Measurements from ENCODE around the gene PON2. TPM values are rescaled to one million over a fixed set of nuclear protein-coding genes. Genes with fewer than 3 reads are reported as not detected.

PON2 gene
- total and polyA plus RNA-seq, 2 of the 13 experiments (the other 11 are each of a cell fraction or from before 2014, with no cell fraction given) = 202 to 217 TPM

DNA sequence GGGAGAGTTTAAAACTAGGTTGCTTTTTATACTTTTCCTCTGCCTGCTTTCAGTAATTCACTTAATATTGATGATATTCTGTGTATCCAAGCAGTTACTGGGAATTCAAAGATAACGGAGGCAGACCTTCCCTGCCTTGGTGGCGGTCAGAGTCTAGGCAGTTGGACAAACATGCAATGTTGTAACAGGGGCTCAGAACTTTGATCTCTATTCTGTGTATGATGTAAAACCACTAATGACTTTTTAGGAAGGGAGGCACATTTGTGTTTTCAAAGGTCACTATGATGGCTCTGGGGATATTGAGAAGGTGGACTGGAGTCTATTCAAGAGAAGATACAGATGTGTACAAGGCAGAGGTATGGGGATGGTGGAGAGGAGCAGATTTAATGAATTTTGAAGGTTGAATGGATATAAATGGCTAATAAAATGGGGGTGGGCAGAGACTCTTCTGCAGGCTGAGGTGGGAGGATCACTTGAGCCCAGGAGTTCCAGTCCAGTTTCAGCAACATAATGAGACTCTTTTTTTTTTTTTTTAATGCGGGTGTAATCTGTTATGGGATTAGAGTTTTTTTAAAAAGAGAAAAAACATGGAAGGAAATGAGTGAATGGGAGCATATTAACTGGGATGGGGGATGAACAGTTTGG is 5.7 kb upstream of the PON2 start (continued):
- TF ChIP-seq CSRNP2 (CRISPR knock-in tag; conservative IDR thresholded peaks at IDR 0.05; ENCODE audit: low read depth) (no peak), LCORL (IDR thresholded peaks at IDR 0.05) (peak; percentile 94), LCORL (CRISPR knock-in tag; IDR thresholded peaks at IDR 0.05) (peak; percentile 95), ZNF282 (IDR thresholded peaks at IDR 0.05; ENCODE audit: partially characterized antibody) (no peak), ZNF543 (CRISPR knock-in tag; IDR thresholded peaks at IDR 0.05) (peak; percentile 73), PPARG (CRISPR knock-in tag; conservative IDR thresholded peaks at IDR 0.05) (peak; percentile 93), KDM1A (CRISPR knock-in tag; IDR thresholded peaks at IDR 0.05) (no peak), RNF2 (conservative IDR thresholded peaks at IDR 0.05; ENCODE audit: low read depth) (no peak), ZNF549 (CRISPR knock-in tag; IDR thresholded peaks at IDR 0.05) (no peak), MZF1 (CRISPR knock-in tag; IDR thresholded peaks at IDR 0.05; ENCODE audit: borderline replicate concordance) (no peak), ZNF530 (CRISPR knock-in tag; IDR thresholded peaks at IDR 0.05; ENCODE audit: low read depth) (no peak), E2F5 (CRISPR knock-in tag; conservative IDR thresholded peaks at IDR 0.05) (no peak), CHD2 (IDR thresholded peaks at IDR 0.05; ENCODE audit: low read depth, low read length) (no peak), MBNL3 (CRISPR knock-in tag; conservative IDR thresholded peaks at IDR 0.05) (no peak), PATZ1 (CRISPR knock-in tag; IDR thresholded peaks at IDR 0.05) (peak; percentile 66; the same call in 1 of the 2 replicates), ATF5 (CRISPR knock-in tag; IDR thresholded peaks at IDR 0.05; ENCODE audit: low read depth) (no peak), JDP2 (CRISPR knock-in tag; IDR thresholded peaks at IDR 0.05; ENCODE audit: borderline replicate concordance) (peak; percentile 24; the same call in 1 of the 2 replicates), SMAD9 (CRISPR knock-in tag; IDR thresholded peaks at IDR 0.05) (no peak), SIN3A (IDR thresholded peaks at IDR 0.05; ENCODE audit: borderline replicate concordance, low read depth, low read length) (no peak), ATAD3A (CRISPR knock-in tag; IDR thresholded peaks at IDR 0.05) (no peak), ELF4 (CRISPR knock-in tag; IDR thresholded peaks at IDR 0.05; ENCODE audit: borderline replicate concordance) (no peak)
- TF ChIP-seq, protein P1, sequence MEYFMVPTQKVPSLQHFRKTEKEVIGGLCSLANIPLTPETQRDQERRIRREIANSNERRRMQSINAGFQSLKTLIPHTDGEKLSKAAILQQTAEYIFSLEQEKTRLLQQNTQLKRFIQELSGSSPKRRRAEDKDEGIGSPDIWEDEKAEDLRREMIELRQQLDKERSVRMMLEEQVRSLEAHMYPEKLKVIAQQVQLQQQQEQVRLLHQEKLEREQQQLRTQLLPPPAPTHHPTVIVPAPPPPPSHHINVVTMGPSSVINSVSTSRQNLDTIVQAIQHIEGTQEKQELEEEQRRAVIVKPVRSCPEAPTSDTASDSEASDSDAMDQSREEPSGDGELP (IDR thresholded peaks at IDR 0.05; ENCODE audit: borderline replicate concordance, low read depth) = peak; percentile 26; the same call in 1 of the 2 replicates
- TF ChIP-seq, protein P2, sequence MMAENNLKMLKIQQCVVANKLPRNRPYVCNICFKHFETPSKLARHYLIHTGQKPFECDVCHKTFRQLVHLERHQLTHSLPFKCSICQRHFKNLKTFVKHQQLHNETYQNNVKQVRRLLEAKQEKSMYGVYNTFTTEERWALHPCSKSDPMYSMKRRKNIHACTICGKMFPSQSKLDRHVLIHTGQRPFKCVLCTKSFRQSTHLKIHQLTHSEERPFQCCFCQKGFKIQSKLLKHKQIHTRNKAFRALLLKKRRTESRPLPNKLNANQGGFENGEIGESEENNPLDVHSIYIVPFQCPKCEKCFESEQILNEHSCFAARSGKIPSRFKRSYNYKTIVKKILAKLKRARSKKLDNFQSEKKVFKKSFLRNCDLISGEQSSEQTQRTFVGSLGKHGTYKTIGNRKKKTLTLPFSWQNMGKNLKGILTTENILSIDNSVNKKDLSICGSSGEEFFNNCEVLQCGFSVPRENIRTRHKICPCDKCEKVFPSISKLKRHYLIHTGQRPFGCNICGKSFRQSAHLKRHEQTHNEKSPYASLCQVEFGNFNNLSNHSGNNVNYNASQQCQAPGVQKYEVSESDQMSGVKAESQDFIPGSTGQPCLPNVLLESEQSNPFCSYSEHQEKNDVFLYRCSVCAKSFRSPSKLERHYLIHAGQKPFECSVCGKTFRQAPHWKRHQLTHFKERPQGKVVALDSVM (CRISPR knock-in tag; IDR thresholded peaks at IDR 0.05) = no peak

Measured in HepG2 (cell line).